K562 (cell line): ENCODE data around the gene CKAP5. TPM values are rescaled to one million over a fixed set of nuclear protein-coding genes. Genes with fewer than 3 reads are reported as not detected.

ENCODE experiments used
- ATAC-seq: fragments of 200-7000 bp; cut with Tn5 transposase; 3 replicates; pipeline ENCODE4 v1.9.1; 2020; ENCODE audit warnings: moderate library complexity
- BruUV-seq: library from RNA; stranded (reverse); fragments of 400-500 nt; replicated peaks from 2 replicates; lab custom pipeline; 2021; lab: Mats Ljungman, UMichigan
- CTCF ChIA-PET: fragments of 300-600 bp; formaldehyde crosslinking; extraction: SDS; loops from one replicate; lab custom pipeline; 2021; ENCODE audit warnings: low intra/inter-chr PET ratio; lab: Yijun Ruan, JAX
- POLR2A ChIA-PET: fragments of 300-600, 350-650 bp; sonication (Branson Sonifier 250); formaldehyde crosslinking; extraction: SDS; loops from one replicate; lab custom pipeline; 2021; ENCODE audit warnings: antibody characterized with exemption, inconsistent platforms; lab: Yijun Ruan, JAX
- DNase-seq, 4 experiments: peaks; one replicate each; pipeline versions ENCODE4 v3.0.0 to v3.0.0-alpha.2; 2011 to 2018; ENCODE audit warnings: low spot score in 3 of 4, mixed read lengths in 3 of 4; ENCODE audit errors: extremely low read depth in 1 of 4
- FAIRE-seq: peaks from 2 replicates; lab custom pipeline; 2011; peaks lifted over from hg19 to GRCh38; lab: Jason Lieb, UNC
- H2AFZ ChIP-seq: 2 replicates; pipeline ENCODE4 v1.6.0; 2011; ENCODE audit warnings: low read depth, low read length, control low read depth, inconsistent platforms
- H3K27ac ChIP-seq: fragments of 200-600 bp; 3 replicates; pipeline ENCODE4 v1.8.0; 2011; ENCODE audit warnings: low read depth, mild to moderate bottlenecking, control low read depth, inconsistent platforms, low read length, moderate library complexity, mixed read lengths; ENCODE audit errors: extremely low read depth
- H3K27me3 ChIP-seq, 2 experiments: fragments of 300-600 bp in 1 of 2; 2 replicates in 1 of 2; 3 replicates in 1 of 2; pipeline versions ENCODE4 v1.6.0 to v1.8.0; 2011; ENCODE audit warnings: inconsistent platforms in 2 of 2, low read length in 2 of 2, mild to moderate bottlenecking in 1 of 2, mixed read lengths in 1 of 2, moderate library complexity in 1 of 2; ENCODE audit not compliant: control insufficient read depth in 2 of 2, insufficient read depth in 2 of 2
- H3K36me3 ChIP-seq: fragments of 300-600 bp; 3 replicates; pipeline ENCODE4 v1.8.0; 2011; ENCODE audit warnings: mild to moderate bottlenecking, low read length, inconsistent platforms; ENCODE audit not compliant: control insufficient read depth, insufficient read depth
- H3K4me1 ChIP-seq, 2 experiments: fragments of 200-600 bp in 1 of 2; replicated peaks in 1 of 2; 2 replicates in 1 of 2; 3 replicates in 1 of 2; pipeline versions ENCODE4 v1.5.1 to v1.8.0; 2011; ENCODE audit warnings: inconsistent platforms in 2 of 2, low read length in 2 of 2, mild to moderate bottlenecking in 1 of 2, mixed read lengths in 1 of 2, moderate library complexity in 1 of 2; ENCODE audit not compliant: control insufficient read depth in 2 of 2, insufficient read depth in 2 of 2
- H3K4me2 ChIP-seq: 2 replicates; pipeline ENCODE4 v1.6.1; 2011; ENCODE audit warnings: low read length, control low read depth, inconsistent platforms, mixed read lengths; ENCODE audit not compliant: insufficient read depth
- H3K4me3 ChIP-seq: fragments of 200-600 bp; sonication (generic), shearing (Covaris generic); 2 replicates; pipeline ENCODE4 v1.5.1; 2016; ENCODE audit warnings: control low read depth, inconsistent platforms
- H3K79me2 ChIP-seq: fragments of 200-600 bp; 3 replicates; pipeline ENCODE4 v1.8.0; 2011; ENCODE audit warnings: low read length, inconsistent platforms; ENCODE audit not compliant: control insufficient read depth, insufficient read depth
- H3K9ac ChIP-seq, 2 experiments: 2 replicates each; pipeline versions ENCODE4 v1.6.0 to v1.6.1; 2011; ENCODE audit warnings: low read depth in 2 of 2, low read length in 2 of 2, control low read depth in 1 of 2, inconsistent platforms in 1 of 2, mild to moderate bottlenecking in 1 of 2, mixed read lengths in 1 of 2; ENCODE audit not compliant: insufficient read depth in 1 of 2
- H3K9me1 ChIP-seq: one replicate; pipeline ENCODE4 v1.6.0; 2011; ENCODE audit warnings: inconsistent platforms, mild to moderate bottlenecking, low read length, moderate library complexity; ENCODE audit not compliant: control insufficient read depth, insufficient read depth
- H3K9me3 ChIP-seq: replicated peaks from 2 replicates; pipeline ENCODE4 v1.5.1; 2011; ENCODE audit warnings: low read depth, low read length, inconsistent platforms; ENCODE audit not compliant: control insufficient read depth, insufficient read depth
- H4K20me1 ChIP-seq: replicated peaks from 2 replicates; pipeline ENCODE4 v1.6.1; 2011; ENCODE audit warnings: low read length, inconsistent platforms, mixed read lengths; ENCODE audit not compliant: control insufficient read depth, insufficient read depth
- CBX3 ChIP-seq, 2 experiments: IDR thresholded peaks; 1 replicate in 1 of 2; 2 replicates in 1 of 2; pipeline ENCODE4 v1.6.1; 2012; ENCODE audit warnings: inconsistent platforms in 2 of 2, low read length in 2 of 2, borderline replicate concordance in 1 of 2, control low read depth in 1 of 2
- CCNT2 ChIP-seq: IDR thresholded peaks from 2 replicates; pipeline ENCODE4 v1.6.1; 2011; ENCODE audit warnings: borderline replicate concordance, low read depth, mild to moderate bottlenecking, moderate library complexity, mixed read lengths, low read length; ENCODE audit not compliant: insufficient read length; ENCODE audit errors: extremely low read depth
- HDGF ChIP-seq: fragments of 450-650 bp; IDR thresholded peaks from 2 replicates; pipeline ENCODE4 v1.6.1; 2016
- IRF2 ChIP-seq: sonication (generic); formaldehyde crosslinking; IDR thresholded peaks from 2 replicates; pipeline ENCODE4 v1.8.1; 2022; ENCODE audit warnings: mild to moderate bottlenecking, missing genetic modification reagents
- IRF9 ChIP-seq: fragments of 450-650 bp; IDR thresholded peaks from 2 replicates; pipeline ENCODE4 v1.6.1; 2016; ENCODE audit warnings: missing biosample characterization, missing genetic modification characterization
- POLR2AphosphoS5 ChIP-seq: IDR thresholded peaks from 2 replicates; pipeline ENCODE4 v1.6.1; 2011; ENCODE audit warnings: mild to moderate bottlenecking, low read depth, low read length, moderate library complexity; ENCODE audit not compliant: control insufficient read depth, insufficient read depth
- SIRT6 ChIP-seq: IDR thresholded peaks from one replicate; pipeline ENCODE4 v1.6.1; 2012; ENCODE audit warnings: low read depth, mild to moderate bottlenecking, control low read depth, inconsistent platforms, low read length, moderate library complexity
- TRIM24 ChIP-seq, 2 experiments: fragments of 450-650 bp; IDR thresholded peaks; 2 replicates each; pipeline ENCODE4 v1.6.1; 2016
- ZC3H11A ChIP-seq: IDR thresholded peaks from 2 replicates; pipeline ENCODE4 v1.6.1; 2012; ENCODE audit warnings: low read depth, low read length, improper control_type of control experiment
- ZNF121 ChIP-seq: sonication (generic); formaldehyde crosslinking; conservative IDR thresholded peaks from 2 replicates; pipeline ENCODE4 v1.8.0; 2022; ENCODE audit warnings: missing genetic modification reagents
- ZNF384 ChIP-seq: IDR thresholded peaks from 2 replicates; pipeline ENCODE4 v1.6.1; 2012; ENCODE audit warnings: low read depth, low read length, improper control_type of control experiment
- WGBS: fragments of 100-300 bp; shearing (Covaris generic); methylation state at CpG from one replicate; pipeline ENCODE4 v1.1.6; 2016; ENCODE audit warnings: low coverage, mixed read lengths; ENCODE audit not compliant: insufficient coverage; ENCODE audit errors: missing lambda C conversion rate; 5-methylcytosine and 5-hydroxymethylcytosine counted together
- in situ Hi-C: fragments of 300-500 bp; cut with MboI; formaldehyde crosslinking; loops from 4 replicates; pipeline ENCODE4 v1.15.0; 2018; ENCODE audit warnings: inconsistent platforms, mixed read lengths
- intact Hi-C: fragments of 100-400 bp; cut with micrococcal nuclease; formaldehyde crosslinking; loops from 2 replicates; pipeline ENCODE4 v1.14.2; 2022
- polyA plus RNA-seq, 8 experiments: library from polyadenylated mRNA; depleted of rRNA in 4 of 8; stranded (reverse) in 5 of 8; unstranded in 3 of 8; fragments of >200 nt; fragmentation: Nextera tagmentation in 2 of 8; fragmentation: Illumina TruSeq in 1 of 8; extraction: Ambion mirVana in 2 of 8; extraction: Trizol in 1 of 8; gene quantifications; 2 replicates each; pipeline versions ENCODE4 v1.2.1 to v1.2.3, GENCODE V29; 2011 to 2014; ENCODE audit warnings: inconsistent platforms in 1 of 8, missing spikeins in 1 of 8
- total RNA-seq, 7 experiments: library from RNA; depleted of rRNA in 6 of 7; stranded (reverse); fragments of >200 nt in 6 of 7; fragmentation: Illumina TruSeq in 2 of 7; extraction: Trizol in 2 of 7; gene quantifications; 2 replicates each; pipeline versions ENCODE4 v1.2.1 to v1.2.3, GENCODE V29; 2011 to 2021; ENCODE audit warnings: low replicate concordance in 1 of 7
- TF ChIP-seq, protein P1 (sequence below): fragments of 250-450 bp; sonication (Bioruptor Pico); IDR thresholded peaks from 2 replicates; pipeline ENCODE4 v1.4.0; 2020
- TF ChIP-seq, protein P2 (sequence below): fragments of 450-650 bp; conservative IDR thresholded peaks from 2 replicates; pipeline ENCODE4 v1.6.1; 2016; ENCODE audit warnings: missing genetic modification characterization, low read depth, mild to moderate bottlenecking, control low read depth, missing compliant biosample characterization

The CKAP5 gene
- total and polyA plus RNA-seq, 9 of the 15 experiments (the other 6 are each of a cell fraction or from before 2014, with no cell fraction given), result 60.1 to 239 (median 139) TPM

- no peak for ATAC-seq
- WGBS, result 85% methylated on average over 11 of the region's 11 CpGs
- no peak for TF ChIP-seq POLR2AphosphoS5
- peak; percentile 76 for TF ChIP-seq ZNF121 (CRISPR knock-in tag)
- TF ChIP-seq, all 486 proteins: peak for 1
- no peaks in the 10 kb centered on the region for H3K79me2 ChIP-seq
- in situ Hi-C loops, result no loop called here
- H3K9me3 ChIP-seq, result no peaks in the 10 kb centered on the region
- no peaks in the 10 kb centered on the region for H3K27me3 ChIP-seq
- DNase-seq (no peak), FAIRE-seq (no peak)
- no peak overlapping the region for H3K9ac ChIP-seq
- H4K20me1 ChIP-seq, result no peaks in the 10 kb centered on the region
- no peaks in the 10 kb centered on the region; a peak in 1 of 5 replicates for H3K4me1 ChIP-seq
- no peak overlapping the region for H2AFZ ChIP-seq
- H3K4me2 ChIP-seq, result no peak overlapping the region
- ChIA-PET CTCF (no interaction called here), POLR2A (interaction anchor here (0.6 to 1.3 kb wide), 2 partner anchors 18 to 176 kb away, joined by 3 read pairs; no protein-coding TSS in a partner anchor)
- peaks cover 16% of the 10 kb centered on the region for H3K36me3 ChIP-seq
- H3K9me1 ChIP-seq, result no peaks in the 10 kb centered on the region
- intact Hi-C loops, result no loop called here
- no peak overlapping the region for H3K27ac ChIP-seq
- H3K4me3 ChIP-seq, result no peak overlapping the region
- BruUV-seq, result no TSS peak
Observed at GRCh38 chr11:46737699-46738098, 108.4 kb downstream of the CKAP5 start.

GRCh38 chr11:46736615-46737014 is 109.5 kb downstream of the CKAP5 start:
- no peak overlapping the region for H2AFZ ChIP-seq
- H3K27ac ChIP-seq, result no peak overlapping the region
- peaks cover 5% of the 10 kb centered on the region for H3K36me3 ChIP-seq
- H4K20me1 ChIP-seq, result no peaks in the 10 kb centered on the region
- H3K4me1 ChIP-seq, result no peaks in the 10 kb centered on the region; a peak in 1 of 5 replicates
- FAIRE-seq, result no peak
- ChIA-PET CTCF (no interaction called here), POLR2A (interaction anchor here (0.7 to 1.9 kb wide), 4 partner anchors 9 to 29 kb away, joined by 3 to 6 read pairs (median 4); no protein-coding TSS in a partner anchor)
- 32% methylated on average over 5 of the region's 5 CpGs for WGBS
- in situ Hi-C loops (no loop called here), intact Hi-C loops (no loop called here)
- no peak overlapping the region for H3K9ac ChIP-seq
- H3K9me1 ChIP-seq, result no peaks in the 10 kb centered on the region
- H3K79me2 ChIP-seq, result no peaks in the 10 kb centered on the region
- H3K4me2 ChIP-seq, result no peak overlapping the region
- no peaks in the 10 kb centered on the region for H3K27me3 ChIP-seq
- H3K9me3 ChIP-seq, result no peaks in the 10 kb centered on the region
- H3K4me3 ChIP-seq, result no peak overlapping the region
- DNase-seq, result no peak
- no TSS peak for BruUV-seq
- ATAC-seq, result no peak
- TF ChIP-seq IRF2 (CRISPR knock-in tag) (no peak), TRIM24 (IDR thresholded peaks at IDR 0.05) (no peak), IRF9 (tag) (no peak), SIRT6 (no peak), HDGF (no peak), CCNT2 (no peak), ZC3H11A (no peak), ZNF384 (no peak), CBX3 (IDR thresholded peaks at IDR 0.05; ENCODE audit: borderline replicate concordance in 1 of 2, low read length in 2 of 2) (no peak)
- TF ChIP-seq, protein P1, sequence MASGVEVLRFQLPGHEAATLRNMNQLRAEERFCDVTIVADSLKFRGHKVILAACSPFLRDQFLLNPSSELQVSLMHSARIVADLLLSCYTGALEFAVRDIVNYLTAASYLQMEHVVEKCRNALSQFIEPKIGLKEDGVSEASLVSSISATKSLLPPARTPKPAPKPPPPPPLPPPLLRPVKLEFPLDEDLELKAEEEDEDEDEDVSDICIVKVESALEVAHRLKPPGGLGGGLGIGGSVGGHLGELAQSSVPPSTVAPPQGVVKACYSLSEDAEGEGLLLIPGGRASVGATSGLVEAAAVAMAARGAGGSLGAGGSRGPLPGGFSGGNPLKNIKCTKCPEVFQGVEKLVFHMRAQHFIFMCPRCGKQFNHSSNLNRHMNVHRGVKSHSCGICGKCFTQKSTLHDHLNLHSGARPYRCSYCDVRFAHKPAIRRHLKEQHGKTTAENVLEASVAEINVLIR, result no peak
- TF ChIP-seq, protein P2, sequence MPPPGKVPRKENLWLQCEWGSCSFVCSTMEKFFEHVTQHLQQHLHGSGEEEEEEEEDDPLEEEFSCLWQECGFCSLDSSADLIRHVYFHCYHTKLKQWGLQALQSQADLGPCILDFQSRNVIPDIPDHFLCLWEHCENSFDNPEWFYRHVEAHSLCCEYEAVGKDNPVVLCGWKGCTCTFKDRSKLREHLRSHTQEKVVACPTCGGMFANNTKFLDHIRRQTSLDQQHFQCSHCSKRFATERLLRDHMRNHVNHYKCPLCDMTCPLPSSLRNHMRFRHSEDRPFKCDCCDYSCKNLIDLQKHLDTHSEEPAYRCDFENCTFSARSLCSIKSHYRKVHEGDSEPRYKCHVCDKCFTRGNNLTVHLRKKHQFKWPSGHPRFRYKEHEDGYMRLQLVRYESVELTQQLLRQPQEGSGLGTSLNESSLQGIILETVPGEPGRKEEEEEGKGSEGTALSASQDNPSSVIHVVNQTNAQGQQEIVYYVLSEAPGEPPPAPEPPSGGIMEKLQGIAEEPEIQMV (tag), result no peak
